GM10266 (cell line): ENCODE measurements around the gene KIRREL3.

Experiments used
- DNase-seq: peaks from one replicate; pipeline ENCODE4 v3.0.0; 2012; ENCODE audit errors: extremely low spot score
- TF ChIP-seq, protein P1 (sequence below): IDR thresholded peaks from 2 replicates; pipeline ENCODE4 v1.5.1; 2012; ENCODE audit warnings: mild to moderate bottlenecking, low read depth; ENCODE audit not compliant: control insufficient read depth, insufficient read depth; ENCODE audit errors: missing control alignments

KIRREL3 gene

DNA sequence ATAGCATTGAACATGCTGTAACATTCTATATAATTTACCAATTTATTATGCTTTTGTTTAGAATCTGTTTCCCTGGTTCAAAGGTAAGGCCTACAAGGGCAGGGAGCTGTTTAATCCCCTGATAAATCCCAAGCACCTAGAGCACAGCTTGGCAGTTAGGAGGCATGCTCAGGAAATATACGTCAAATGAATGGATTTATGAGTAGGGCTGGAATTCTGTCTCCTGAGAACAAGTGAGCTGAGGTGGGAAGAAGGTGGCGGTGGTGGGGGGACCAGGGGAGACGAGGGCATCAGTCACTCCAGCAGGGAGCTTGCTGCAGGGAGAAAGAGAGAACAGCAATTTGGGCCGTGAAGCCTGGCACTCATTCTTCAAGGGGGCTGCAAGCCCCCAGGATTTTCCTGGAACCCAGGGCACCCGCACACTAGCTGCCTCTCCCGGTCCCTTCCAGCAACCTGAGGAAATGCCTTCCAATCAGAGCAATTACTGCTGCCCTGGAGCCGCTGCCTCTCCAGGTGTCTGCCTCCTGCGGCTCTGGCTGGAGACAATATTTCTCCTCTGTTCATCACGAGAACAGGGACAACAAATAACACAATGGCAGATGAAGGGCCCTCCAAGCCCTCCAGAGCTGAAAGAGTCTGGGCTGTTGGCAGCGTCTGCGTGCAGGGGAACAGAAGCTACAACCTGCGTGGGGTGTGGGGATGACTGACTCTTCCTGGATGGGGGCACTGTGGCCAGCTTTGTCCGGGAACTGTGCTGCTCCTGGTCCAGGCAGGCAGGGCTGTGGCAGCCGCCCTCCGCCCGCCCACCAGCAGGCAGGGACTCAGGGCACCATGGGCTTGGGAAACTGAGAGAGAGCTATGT is 411.7 kb downstream of the KIRREL3 start:
- TF ChIP-seq, protein P1, sequence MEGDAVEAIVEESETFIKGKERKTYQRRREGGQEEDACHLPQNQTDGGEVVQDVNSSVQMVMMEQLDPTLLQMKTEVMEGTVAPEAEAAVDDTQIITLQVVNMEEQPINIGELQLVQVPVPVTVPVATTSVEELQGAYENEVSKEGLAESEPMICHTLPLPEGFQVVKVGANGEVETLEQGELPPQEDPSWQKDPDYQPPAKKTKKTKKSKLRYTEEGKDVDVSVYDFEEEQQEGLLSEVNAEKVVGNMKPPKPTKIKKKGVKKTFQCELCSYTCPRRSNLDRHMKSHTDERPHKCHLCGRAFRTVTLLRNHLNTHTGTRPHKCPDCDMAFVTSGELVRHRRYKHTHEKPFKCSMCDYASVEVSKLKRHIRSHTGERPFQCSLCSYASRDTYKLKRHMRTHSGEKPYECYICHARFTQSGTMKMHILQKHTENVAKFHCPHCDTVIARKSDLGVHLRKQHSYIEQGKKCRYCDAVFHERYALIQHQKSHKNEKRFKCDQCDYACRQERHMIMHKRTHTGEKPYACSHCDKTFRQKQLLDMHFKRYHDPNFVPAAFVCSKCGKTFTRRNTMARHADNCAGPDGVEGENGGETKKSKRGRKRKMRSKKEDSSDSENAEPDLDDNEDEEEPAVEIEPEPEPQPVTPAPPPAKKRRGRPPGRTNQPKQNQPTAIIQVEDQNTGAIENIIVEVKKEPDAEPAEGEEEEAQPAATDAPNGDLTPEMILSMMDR: no peak

GRCh38 chr11:126587541-126587940 is 413.0 kb downstream of the KIRREL3 start:
- DNase-seq: no peak
- TF ChIP-seq, protein P1: no peak

More for the DNA sequence above, 411.7 kb downstream of the KIRREL3 start:
- no peak for DNase-seq

DNA sequence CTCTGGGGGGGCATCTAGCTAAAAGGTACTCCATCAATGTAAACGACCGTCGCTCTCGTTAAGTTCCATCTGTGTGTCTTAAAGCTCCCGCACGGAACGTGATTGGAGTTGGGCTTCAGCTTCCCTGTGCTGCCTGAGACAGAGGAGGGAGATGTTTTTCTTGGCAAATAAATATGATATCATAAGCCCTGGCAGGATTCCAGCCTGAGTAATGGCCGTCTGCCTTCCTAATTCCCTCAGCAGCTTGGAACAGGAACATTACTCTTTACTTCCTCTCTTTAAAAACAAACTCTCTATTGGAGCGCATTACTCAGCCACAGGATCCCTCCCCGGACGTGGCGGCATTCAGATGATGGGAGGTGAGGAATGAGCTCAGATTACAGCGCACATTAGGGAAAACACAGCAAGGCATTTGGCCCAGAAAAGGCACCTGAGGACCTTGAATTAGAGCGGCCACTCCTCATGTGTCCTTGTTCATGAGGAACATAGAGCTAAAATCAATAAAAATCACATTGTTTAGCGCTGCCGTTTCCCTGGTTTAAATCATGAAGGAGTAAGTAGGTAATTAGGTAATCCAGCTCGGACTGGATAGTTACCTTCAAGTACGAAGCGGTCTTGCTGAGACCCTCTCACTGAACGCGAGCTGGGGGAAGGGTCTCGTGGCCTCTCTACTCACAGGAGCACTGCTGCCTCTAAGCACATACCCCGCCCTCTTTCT is 414.6 kb downstream of the KIRREL3 start:
- no peak for DNase-seq
- TF ChIP-seq, protein P1: no peak

GRCh38 chr11:126585388-126585773 is 415.2 kb downstream of the KIRREL3 start:
- no peak for DNase-seq
- TF ChIP-seq, protein P1: no peak

- TF ChIP-seq, protein P1: no peak
These were observed 416.8 kb downstream of the KIRREL3 start for GRCh38 chr11:126583594-126584427.

DNA sequence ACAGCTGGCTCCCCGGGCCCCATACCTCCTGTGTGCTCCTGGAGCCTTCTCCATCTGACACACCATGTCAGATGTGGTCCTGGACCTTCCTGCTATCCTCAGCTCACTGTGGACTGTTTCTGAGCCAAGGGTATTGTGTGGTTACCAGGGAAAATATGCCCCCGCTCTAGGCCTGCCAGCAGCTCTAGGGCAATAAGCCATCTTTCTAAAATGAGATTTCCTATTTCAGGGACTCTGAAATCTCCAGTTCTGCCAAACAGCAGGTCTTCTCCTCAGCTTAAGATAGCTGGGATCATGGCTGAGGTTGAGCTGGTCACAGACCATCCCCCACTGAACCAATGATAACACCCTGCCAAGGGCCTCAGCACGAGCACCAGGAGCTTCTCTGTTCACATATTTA is 417.5 kb downstream of the KIRREL3 start:
- TF ChIP-seq, protein P1: no peak
- no peak for DNase-seq

More at GRCh38 chr11:126583594-126584427, 416.8 kb downstream of the KIRREL3 start:
- DNase-seq: no peak
